HepG2 (cell line): ENCODE data around the gene SERTAD2. TPM values are rescaled to one million over a fixed set of nuclear protein-coding genes. Genes with fewer than 3 reads are reported as not detected.

Source experiments
- ELF4 ChIP-seq: sonication (generic); formaldehyde crosslinking; IDR thresholded peaks from 2 replicates; pipeline ENCODE4 v1.5.0; 2020; ENCODE audit warnings: missing genetic modification reagents, mild to moderate bottlenecking, moderate library complexity, borderline replicate concordance
- HMG20B ChIP-seq: conservative IDR thresholded peaks from 2 replicates; pipeline ENCODE4 v1.6.1; 2016; ENCODE audit warnings: missing genetic modification reagents, missing compliant biosample characterization
- IRX3 ChIP-seq: sonication (generic); formaldehyde crosslinking; IDR thresholded peaks from 2 replicates; pipeline ENCODE4 v1.8.1; 2023; ENCODE audit warnings: mild to moderate bottlenecking, low read depth, missing genetic modification reagents, borderline replicate concordance
- KAT7 ChIP-seq: IDR thresholded peaks from 2 replicates; pipeline ENCODE4 v1.6.1; 2018; ENCODE audit warnings: borderline replicate concordance, missing compliant biosample characterization
- KLF12 ChIP-seq: sonication (generic); formaldehyde crosslinking; IDR thresholded peaks from 2 replicates; pipeline ENCODE4 v1.4.0; 2020; ENCODE audit warnings: missing genetic modification reagents, borderline replicate concordance
- NFAT5 ChIP-seq: sonication (generic); formaldehyde crosslinking; IDR thresholded peaks from 2 replicates; pipeline ENCODE4 v1.4.0; 2020; ENCODE audit warnings: missing genetic modification reagents
- NR2F6 ChIP-seq, 2 experiments: IDR thresholded peaks; 2 replicates each; pipeline ENCODE4 v1.6.1; 2016; ENCODE audit warnings: antibody characterized with exemption in 1 of 2, mild to moderate bottlenecking in 1 of 2
- THYN1 ChIP-seq: sonication (generic); formaldehyde crosslinking; IDR thresholded peaks from 2 replicates; pipeline ENCODE4 v1.8.1; 2023; ENCODE audit warnings: low read depth, mild to moderate bottlenecking, moderate library complexity, missing genetic modification reagents, borderline replicate concordance
- TRIM24 ChIP-seq: sonication (generic); formaldehyde crosslinking; IDR thresholded peaks from 2 replicates; pipeline ENCODE4 v1.8.0; 2022; ENCODE audit warnings: mild to moderate bottlenecking, missing genetic modification reagents
- TSC22D2 ChIP-seq: sonication (generic); formaldehyde crosslinking; IDR thresholded peaks from 2 replicates; pipeline ENCODE4 v1.5.1; 2020; ENCODE audit warnings: missing genetic modification reagents, mild to moderate bottlenecking, borderline replicate concordance
- ZBTB14 ChIP-seq: sonication (generic); formaldehyde crosslinking; IDR thresholded peaks from 2 replicates; pipeline ENCODE4 v1.4.0; 2020; ENCODE audit warnings: missing genetic modification reagents
- ZFP36L2 ChIP-seq: sonication (generic); formaldehyde crosslinking; IDR thresholded peaks from 2 replicates; pipeline ENCODE4 v1.4.0; 2020; ENCODE audit warnings: missing genetic modification reagents
- ZNF850 ChIP-seq: sonication (generic); formaldehyde crosslinking; conservative IDR thresholded peaks from 2 replicates; pipeline ENCODE4 v1.9.0; 2021; ENCODE audit warnings: mild to moderate bottlenecking, missing genetic modification reagents
- ZNF883 ChIP-seq: sonication (generic); formaldehyde crosslinking; IDR thresholded peaks from 2 replicates; pipeline ENCODE4 v1.5.1; 2020; ENCODE audit warnings: mild to moderate bottlenecking, missing genetic modification reagents; ENCODE audit errors: not compliant biosample characterization
- polyA plus RNA-seq, 8 experiments: library from polyadenylated mRNA; depleted of rRNA in 3 of 8; stranded (reverse) in 7 of 8; unstranded in 1 of 8; fragments of >200 nt; fragmentation: Illumina TruSeq in 4 of 8; extraction: Trizol in 4 of 8; gene quantifications; 2 replicates each; pipeline versions ENCODE4 v1.2.1 to v1.2.3, GENCODE V29; 2011 to 2016; ENCODE audit warnings: low read depth in 4 of 8, missing spikeins in 1 of 8, mixed read lengths in 1 of 8; ENCODE audit not compliant: insufficient read depth in 1 of 8
- total RNA-seq, 5 experiments: library from RNA; depleted of rRNA; stranded (reverse); fragments of >200 nt; fragmentation: Illumina TruSeq; extraction: Trizol; gene quantifications; 2 replicates each; pipeline ENCODE4 v1.2.3, GENCODE V29; 2016; ENCODE audit warnings: low read depth in 1 of 5
- TF ChIP-seq, protein P1 (sequence below): sonication (generic); formaldehyde crosslinking; IDR thresholded peaks from 2 replicates; pipeline ENCODE4 v1.8.0; 2022; ENCODE audit warnings: low read depth, missing genetic modification reagents
- TF ChIP-seq, protein P2 (sequence below): IDR thresholded peaks from 2 replicates; pipeline ENCODE4 v1.6.1; 2016; ENCODE audit warnings: missing biosample characterization, missing genetic modification reagents, low read depth

Gene SERTAD2
- total and polyA plus RNA-seq, 2 of the 13 experiments (the other 11 are each of a cell fraction or from before 2014, with no cell fraction given) = 6.7 to 22.6 TPM

DNA sequence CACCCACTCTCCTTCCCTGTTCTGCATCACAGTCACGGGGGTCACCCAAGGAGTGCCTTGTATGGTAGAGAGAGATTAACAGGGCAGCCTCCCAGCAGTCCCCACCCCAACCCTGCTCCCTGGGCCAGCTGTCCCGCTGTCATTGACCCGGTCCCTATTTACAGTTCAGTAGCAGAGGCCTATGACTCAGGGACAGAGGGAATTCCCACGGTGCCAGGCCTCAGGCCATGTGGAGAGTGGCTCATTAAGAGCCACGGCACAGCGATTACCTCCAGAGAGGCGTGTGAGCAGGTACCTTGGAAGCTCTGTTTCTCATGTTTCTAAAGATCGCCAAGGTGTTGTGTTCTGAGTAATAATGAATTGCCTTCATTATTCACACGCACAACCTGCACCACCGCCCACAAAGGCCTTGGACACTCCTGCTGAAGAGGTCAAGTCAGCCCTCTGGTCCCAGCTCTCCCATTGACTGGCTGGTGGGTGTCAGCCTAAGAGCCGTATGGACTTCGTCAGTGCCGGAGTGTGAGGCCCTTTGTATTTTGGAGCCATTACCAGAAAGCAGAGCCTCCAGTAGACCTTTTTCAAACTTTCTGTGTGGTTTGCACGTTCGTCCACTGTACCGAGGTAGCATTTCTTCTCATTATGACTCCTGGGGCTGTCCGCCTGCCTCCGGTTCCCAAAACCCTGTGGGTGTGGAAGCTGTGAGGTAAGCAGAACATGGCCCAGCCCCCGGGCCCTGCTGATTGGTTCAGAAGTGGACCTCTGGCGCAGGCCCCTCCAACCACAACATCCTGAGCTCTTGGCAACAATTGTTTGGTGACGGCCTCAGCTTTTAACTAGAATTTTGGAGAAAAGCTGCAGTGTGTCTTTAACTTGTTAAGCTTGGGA, 47.0 kb downstream of the SERTAD2 start (continued):
- no peak for TF ChIP-seq TRIM24 (CRISPR knock-in tag)
- TF ChIP-seq ZBTB14 = no peak
- TF ChIP-seq NFAT5 (CRISPR knock-in tag) = 0 out of 2 replicates have a peak, but pooled peaks have one; percentile 69
- TF ChIP-seq THYN1 = no peak
- no peak for TF ChIP-seq TSC22D2 (CRISPR knock-in tag)
- TF ChIP-seq, protein P1, sequence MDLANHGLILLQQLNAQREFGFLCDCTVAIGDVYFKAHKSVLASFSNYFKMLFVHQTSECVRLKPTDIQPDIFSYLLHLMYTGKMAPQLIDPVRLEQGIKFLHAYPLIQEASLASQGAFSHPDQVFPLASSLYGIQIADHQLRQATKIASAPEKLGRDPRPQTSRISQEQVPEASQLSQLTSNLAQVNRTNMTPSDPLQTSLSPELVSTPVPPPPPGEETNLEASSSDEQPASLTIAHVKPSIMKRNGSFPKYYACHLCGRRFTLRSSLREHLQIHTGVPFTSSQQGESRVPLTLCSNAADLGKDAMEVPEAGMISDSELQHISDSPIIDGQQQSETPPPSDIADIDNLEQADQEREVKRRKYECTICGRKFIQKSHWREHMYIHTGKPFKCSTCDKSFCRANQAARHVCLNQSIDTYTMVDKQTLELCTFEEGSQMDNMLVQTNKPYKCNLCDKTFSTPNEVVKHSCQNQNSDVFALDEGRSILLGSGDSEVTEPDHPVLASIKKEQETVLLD (CRISPR knock-in tag) = no peak
- no peak for TF ChIP-seq IRX3
- TF ChIP-seq ZFP36L2 = no peak
- TF ChIP-seq ZNF883 (CRISPR knock-in tag) = no peak
- TF ChIP-seq ELF4 = no peak
- no peak for TF ChIP-seq KLF12 (CRISPR knock-in tag)
- no peak for TF ChIP-seq KAT7
- TF ChIP-seq, protein P2, sequence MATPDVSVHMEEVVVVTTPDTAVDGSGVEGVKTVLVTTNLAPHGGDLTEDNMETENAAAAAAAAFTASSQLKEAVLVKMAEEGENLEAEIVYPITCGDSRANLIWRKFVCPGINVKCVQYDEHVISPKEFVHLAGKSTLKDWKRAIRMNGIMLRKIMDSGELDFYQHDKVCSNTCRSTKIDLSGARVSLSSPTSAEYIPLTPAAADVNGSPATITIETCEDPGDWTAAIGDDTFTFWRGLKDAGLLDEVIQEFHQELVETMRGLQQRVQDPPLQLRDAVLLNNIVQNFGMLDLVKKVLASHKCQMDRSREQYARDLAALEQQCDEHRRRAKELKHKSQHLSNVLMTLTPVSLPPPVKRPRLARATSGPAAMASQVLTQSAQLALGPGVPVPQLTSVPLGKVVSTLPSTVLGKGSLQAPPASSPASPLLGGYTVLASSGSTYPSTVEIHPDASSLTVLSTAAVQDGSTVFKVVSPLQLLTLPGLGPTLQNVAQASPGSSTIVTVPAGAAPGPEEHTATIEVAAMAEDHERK (CRISPR knock-in tag) = no peak
- no peak for TF ChIP-seq HMG20B
- no peak for TF ChIP-seq ZNF850
- TF ChIP-seq NR2F6 (IDR thresholded peaks at IDR 0.05) = 0 out of 2 replicates have a peak, but pooled peaks have one; percentile 17
- TF ChIP-seq NR2F6 (CRISPR knock-in tag; IDR thresholded peaks at IDR 0.05) = no peak
